Measurements from ENCODE around the gene NELL1. TPM values are rescaled to one million over a fixed set of nuclear protein-coding genes. Genes with fewer than 3 reads are reported as not detected.
"Not testable (repeated sequence)": the region's sequence is repeated elsewhere in the genome, so short reads cannot be mapped to it uniquely, and the experiment has no call there.

NELL1 gene
- total RNA-seq, 2 donors from 2014 or later = 0.19 TPM; not detected in 1

- H3K27ac ChIP-seq = no peak overlapping the region
- intact Hi-C loops (cut with DNase I) = no loop called here
- H3K27me3 ChIP-seq = no peaks in the 10 kb centered on the region
- H3K9me3 ChIP-seq = no peaks in the 10 kb centered on the region
- TF ChIP-seq CTCF (IDR thresholded peaks at IDR 0.05) = no peak
- no peak overlapping the region for H3K4me3 ChIP-seq
- no peak for DNase-seq
- H3K36me3 ChIP-seq = no peaks in the 10 kb centered on the region
- H3K9ac ChIP-seq (ENCODE audit: low read depth in 2 of 2, low read length in 2 of 2) = no peak overlapping the region
- H3K4me1 ChIP-seq = no peaks in the 10 kb centered on the region
Observed at GRCh38 chr11:21257461-21257860, 588.1 kb downstream of the NELL1 start.

GRCh38 chr11:21258414-21258813 is 589.0 kb downstream of the NELL1 start:
- Histone ChIP-seq H3K4me1 (no peaks in the 10 kb centered on the region), H3K4me3 (no peak overlapping the region), H3K27me3 (no peaks in the 10 kb centered on the region), H3K9me3 (no peaks in the 10 kb centered on the region), H3K36me3 (no peaks in the 10 kb centered on the region), H3K27ac (no peak overlapping the region), H3K9ac (ENCODE audit: low read depth in 2 of 2, low read length in 2 of 2) (no peak overlapping the region)
- DNase-seq = no peak
- TF ChIP-seq CTCF (IDR thresholded peaks at IDR 0.05) = no peak
- intact Hi-C loops (cut with DNase I) = no loop called here

GRCh38 chr11:21260101-21260500 is 590.7 kb downstream of the NELL1 start:
- no peaks in the 10 kb centered on the region for H3K4me1 ChIP-seq
- no peak for TF ChIP-seq CTCF (IDR thresholded peaks at IDR 0.05)
- H3K36me3 ChIP-seq = no peaks in the 10 kb centered on the region
- H3K4me3 ChIP-seq = no peak overlapping the region
- intact Hi-C loops (cut with DNase I) = no loop called here
- H3K27ac ChIP-seq = no peak overlapping the region
- DNase-seq = no peak
- H3K9ac ChIP-seq (ENCODE audit: low read depth in 2 of 2, low read length in 2 of 2) = no peak overlapping the region
- no peaks in the 10 kb centered on the region for H3K9me3 ChIP-seq
- no peaks in the 10 kb centered on the region for H3K27me3 ChIP-seq

- Histone ChIP-seq H3K9ac (ENCODE audit: low read depth in 2 of 2, low read length in 2 of 2) (no peak overlapping the region), H3K4me1 (no peaks in the 10 kb centered on the region), H3K27me3 (no peaks in the 10 kb centered on the region), H3K9me3 (no peaks in the 10 kb centered on the region), H3K36me3 (no peaks in the 10 kb centered on the region), H3K27ac (no peak overlapping the region), H3K4me3 (no peak overlapping the region)
- no peak for TF ChIP-seq CTCF (IDR thresholded peaks at IDR 0.05)
- no peak for DNase-seq
- intact Hi-C loops (cut with DNase I) = no loop called here
Observed at GRCh38 chr11:21262992-21263391, 593.6 kb downstream of the NELL1 start.

GRCh38 chr11:21264125-21264524 is 594.7 kb downstream of the NELL1 start:
- Histone ChIP-seq H3K27me3 (no peaks in the 10 kb centered on the region), H3K4me3 (no peak overlapping the region), H3K36me3 (no peaks in the 10 kb centered on the region), H3K9ac (ENCODE audit: low read depth in 2 of 2, low read length in 2 of 2) (no peak overlapping the region), H3K9me3 (no peaks in the 10 kb centered on the region), H3K4me1 (no peaks in the 10 kb centered on the region), H3K27ac (no peak overlapping the region)
- TF ChIP-seq CTCF (IDR thresholded peaks at IDR 0.05) = no peak
- DNase-seq = no peak
- intact Hi-C loops (cut with DNase I) = no loop called here

GRCh38 chr11:21268036-21268435 is 598.6 kb downstream of the NELL1 start:
- intact Hi-C loops (cut with DNase I) = no loop called here
- no peak for DNase-seq
- Histone ChIP-seq H3K36me3 (no peaks in the 10 kb centered on the region), H3K9me3 (no peaks in the 10 kb centered on the region), H3K4me1 (no peaks in the 10 kb centered on the region), H3K27me3 (no peaks in the 10 kb centered on the region), H3K9ac (ENCODE audit: low read depth in 2 of 2, low read length in 2 of 2) (no peak overlapping the region), H3K27ac (no peak overlapping the region), H3K4me3 (no peak overlapping the region)
- TF ChIP-seq CTCF (IDR thresholded peaks at IDR 0.05) = no peak

- H3K27ac ChIP-seq; intact Hi-C loops (cut with DNase I); DNase-seq; H3K9ac ChIP-seq (ENCODE audit: low read depth in 2 of 2, low read length in 2 of 2); H3K36me3 ChIP-seq; H3K9me3 ChIP-seq; H3K4me3 ChIP-seq; H3K4me1 ChIP-seq; H3K27me3 ChIP-seq: not testable (repeated sequence)
Observed at GRCh38 chr11:21272139-21272538, 602.8 kb downstream of the NELL1 start.

Measured in colonic mucosa (tissue), 4 donors.